Kidney (tissue), 14 donors: ENCODE results near the gene C10orf120. TPM values are rescaled to one million over a fixed set of nuclear protein-coding genes. Genes with fewer than 3 reads are reported as not detected.

ENCODE experiments used
- DNase-seq, 5 donors: peaks; one replicate each; pipeline ENCODE4 v3.0.0-alpha.2; 2013 to 2020
- FAIRE-seq: peaks from 2 replicates; lab custom pipeline; 2012; peaks lifted over from hg19 to GRCh38; lab: Jason Lieb, UNC
- H3K27ac ChIP-seq, 2 donors: one replicate each; pipeline ENCODE4 v1.7.0; 2013; ENCODE audit warnings: low read depth in 2 of 2, low read length in 2 of 2, inconsistent platforms in 1 of 2
- H3K27me3 ChIP-seq: one replicate; pipeline ENCODE4 v1.7.1; 2013; ENCODE audit warnings: low read length, inconsistent platforms; ENCODE audit not compliant: control insufficient read depth, insufficient read depth
- H3K36me3 ChIP-seq, 3 donors: one replicate each; pipeline versions ENCODE4 v1.7.0 to v1.7.1; 2013; ENCODE audit warnings: low read length in 3 of 3, control low read depth in 1 of 3, inconsistent platforms in 1 of 3; ENCODE audit not compliant: insufficient read depth in 3 of 3, control insufficient read depth in 2 of 3
- H3K4me1 ChIP-seq, 3 donors: one replicate each; pipeline versions ENCODE4 v1.7.0 to v1.7.1; 2013; ENCODE audit warnings: low read length in 3 of 3, inconsistent platforms in 1 of 3, low read depth in 1 of 3; ENCODE audit not compliant: control insufficient read depth in 2 of 3, insufficient read depth in 2 of 3
- H3K4me3 ChIP-seq, 3 donors: one replicate each; pipeline versions ENCODE4 v1.7.0 to v1.8.1; 2013; ENCODE audit warnings: low read length in 3 of 3, control low read depth in 1 of 3, inconsistent platforms in 1 of 3
- H3K9ac ChIP-seq, 3 donors: one replicate each; pipeline versions ENCODE4 v1.7.0 to v1.7.1; 2013; ENCODE audit warnings: low read length in 3 of 3, control low read depth in 1 of 3, inconsistent platforms in 1 of 3
- H3K9me3 ChIP-seq, 3 donors: one replicate each; pipeline versions ENCODE4 v1.7.0 to v1.7.1; 2013; ENCODE audit warnings: low read length in 3 of 3, control low read depth in 1 of 3, inconsistent platforms in 1 of 3; ENCODE audit not compliant: control insufficient read depth in 2 of 3, insufficient read depth in 1 of 3
- CTCF ChIP-seq: IDR thresholded peaks from 3 replicates; pipeline ENCODE4 v1.5.1; 2012; ENCODE audit warnings: mild to moderate bottlenecking, moderate library complexity, borderline replicate concordance; ENCODE audit not compliant: insufficient read depth; ENCODE audit errors: extremely low read depth
- intact Hi-C: fragments of 100-400 bp; cut with DNase I; formaldehyde crosslinking; loops from one replicate; pipeline ENCODE4 v1.11.1; 2022
- polyA plus RNA-seq: library from polyadenylated mRNA; stranded (reverse); fragments of 350-450 nt; fragmentation: Illumina TruSeq; extraction: RNeasy Lipid Tissue Mini Kit (QIAGEN cat#74804); gene quantifications from one replicate; pipeline ENCODE4 v1.2.3, GENCODE V29; 2014; ENCODE audit warnings: low read depth, low replicate concordance; ENCODE audit not compliant: insufficient read depth
- total RNA-seq: library from RNA; stranded (reverse); fragmentation: NEBNext Ultra II Directional; extraction: Animal tissue kit (Norgen Biotek cat#: 25700); gene quantifications from one replicate; pipeline ENCODE4 v1.2.1, GENCODE V29; 2021
- donor health status: control.
- donor health status: control.
- donor health status: control.
- donor health status: control.
- donor health status: control.
- donor health status: DM: yes; HTN: yes; CAD: no.
- donor health status: Normal renal cell carcinoma (clear cell type).

C10orf120 gene
- total and polyA plus RNA-seq, 2 donors from 2014 or later: not detected

- DNase-seq: no peak
- Histone ChIP-seq H3K27ac (no peak overlapping the region), H3K4me3 (no peak overlapping the region), H3K27me3 (no peaks in the 10 kb centered on the region), H3K4me1 (no peaks in the 10 kb centered on the region), H3K9me3 (no peaks in the 10 kb centered on the region), H3K36me3 (no peaks in the 10 kb centered on the region), H3K9ac (no peak overlapping the region)
- no peak for TF ChIP-seq CTCF
- intact Hi-C loops: no loop called here
- no peak for FAIRE-seq
These were observed 29.5 kb upstream of the C10orf120 start for GRCh38 chr10:122729126-122729525.

GRCh38 chr10:122727426-122727825 is 27.8 kb upstream of the C10orf120 start:
- H3K36me3 ChIP-seq: no peaks in the 10 kb centered on the region
- H3K27ac ChIP-seq: no peak overlapping the region
- no peak overlapping the region for H3K9ac ChIP-seq
- intact Hi-C loops: no loop called here
- no peak for TF ChIP-seq CTCF
- no peak overlapping the region for H3K4me3 ChIP-seq
- FAIRE-seq: no peak
- H3K4me1 ChIP-seq: no peaks in the 10 kb centered on the region
- no peak for DNase-seq
- H3K9me3 ChIP-seq: no peaks in the 10 kb centered on the region
- no peaks in the 10 kb centered on the region for H3K27me3 ChIP-seq

- Histone ChIP-seq H3K27me3 (no peaks in the 10 kb centered on the region), H3K9me3 (no peaks in the 10 kb centered on the region), H3K9ac (no peak overlapping the region), H3K36me3 (no peaks in the 10 kb centered on the region), H3K4me1 (no peaks in the 10 kb centered on the region), H3K27ac (no peak overlapping the region), H3K4me3 (no peak overlapping the region)
- intact Hi-C loops: no loop called here
- FAIRE-seq (no peak), DNase-seq (no peak)
- TF ChIP-seq CTCF: no peak
These were observed 26.1 kb upstream of the C10orf120 start for GRCh38 chr10:122725768-122726167.

- intact Hi-C loops: no loop called here
- Histone ChIP-seq H3K27ac (no peak overlapping the region), H3K36me3 (no peaks in the 10 kb centered on the region), H3K4me1 (no peaks in the 10 kb centered on the region), H3K9ac (no peak overlapping the region), H3K4me3 (peak overlapping the region in 1 of 3 donors; percentile 18), H3K9me3 (no peaks in the 10 kb centered on the region), H3K27me3 (no peaks in the 10 kb centered on the region)
- no peak for FAIRE-seq
- no peak for DNase-seq
- TF ChIP-seq CTCF: no peak
These were observed 25.4 kb upstream of the C10orf120 start for GRCh38 chr10:122725006-122725405.
